ENCODE data around the gene MT1M. TPM values are rescaled to one million over a fixed set of nuclear protein-coding genes. Genes with fewer than 3 reads are reported as not detected.

MT1M gene
- total RNA-seq, 4 donors from 2014 or later, result 3.7 to 74.9 (median 14.9) TPM

DNA sequence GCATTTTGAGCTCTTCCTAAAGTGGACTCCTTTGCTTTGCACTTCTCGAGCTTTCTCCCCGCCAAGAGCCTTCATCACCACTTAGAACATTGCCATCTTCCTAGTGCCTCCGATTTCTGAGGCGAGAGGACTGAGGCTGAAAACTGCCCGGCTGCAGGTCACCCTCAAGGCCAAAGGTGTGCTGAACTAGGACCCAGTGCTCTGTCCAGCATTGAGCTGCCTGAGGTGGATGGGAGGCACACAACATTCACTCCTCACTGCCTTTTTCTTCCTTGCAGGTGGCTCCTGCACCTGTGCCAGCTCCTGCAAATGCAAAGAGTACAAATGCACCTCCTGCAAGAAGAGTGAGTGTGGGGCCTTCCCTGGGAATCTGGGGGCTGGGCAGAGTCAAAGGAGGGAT is 11.4 kb downstream of the MT1M start:
- H3K27ac ChIP-seq (replicated peaks in 1 of 4), result no peak overlapping the region
- no peak for TF ChIP-seq EP300 (IDR thresholded peaks at IDR 0.05)
- TF ChIP-seq POLR2AphosphoS5 (IDR thresholded peaks at IDR 0.05), result no peak
- TF ChIP-seq, protein P1, sequence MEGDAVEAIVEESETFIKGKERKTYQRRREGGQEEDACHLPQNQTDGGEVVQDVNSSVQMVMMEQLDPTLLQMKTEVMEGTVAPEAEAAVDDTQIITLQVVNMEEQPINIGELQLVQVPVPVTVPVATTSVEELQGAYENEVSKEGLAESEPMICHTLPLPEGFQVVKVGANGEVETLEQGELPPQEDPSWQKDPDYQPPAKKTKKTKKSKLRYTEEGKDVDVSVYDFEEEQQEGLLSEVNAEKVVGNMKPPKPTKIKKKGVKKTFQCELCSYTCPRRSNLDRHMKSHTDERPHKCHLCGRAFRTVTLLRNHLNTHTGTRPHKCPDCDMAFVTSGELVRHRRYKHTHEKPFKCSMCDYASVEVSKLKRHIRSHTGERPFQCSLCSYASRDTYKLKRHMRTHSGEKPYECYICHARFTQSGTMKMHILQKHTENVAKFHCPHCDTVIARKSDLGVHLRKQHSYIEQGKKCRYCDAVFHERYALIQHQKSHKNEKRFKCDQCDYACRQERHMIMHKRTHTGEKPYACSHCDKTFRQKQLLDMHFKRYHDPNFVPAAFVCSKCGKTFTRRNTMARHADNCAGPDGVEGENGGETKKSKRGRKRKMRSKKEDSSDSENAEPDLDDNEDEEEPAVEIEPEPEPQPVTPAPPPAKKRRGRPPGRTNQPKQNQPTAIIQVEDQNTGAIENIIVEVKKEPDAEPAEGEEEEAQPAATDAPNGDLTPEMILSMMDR (IDR thresholded peaks at IDR 0.05), result no peak
- no peak for TF ChIP-seq POLR2A (IDR thresholded peaks at IDR 0.05; ENCODE audit: low read depth)
- WGBS, result 58% methylated on average over 5 of the region's 5 CpGs
- no peak for DNase-seq (ENCODE audit: extremely low spot score)
- H3K9me3 ChIP-seq, result no peaks in the 10 kb centered on the region
- peaks cover 0 to 98% (median 5%) of the 10 kb centered on the region in 4 donors for H3K27me3 ChIP-seq
- peaks cover 5 to 23% (median 19%) of the 10 kb centered on the region in 4 donors for H3K4me1 ChIP-seq
- peak overlapping the region; percentile 38 to 55 (median 42) for H3K4me3 ChIP-seq
- no peaks in the 10 kb centered on the region for H3K36me3 ChIP-seq
- intact Hi-C loops (cut with DNase I), result no loop called here

DNA sequence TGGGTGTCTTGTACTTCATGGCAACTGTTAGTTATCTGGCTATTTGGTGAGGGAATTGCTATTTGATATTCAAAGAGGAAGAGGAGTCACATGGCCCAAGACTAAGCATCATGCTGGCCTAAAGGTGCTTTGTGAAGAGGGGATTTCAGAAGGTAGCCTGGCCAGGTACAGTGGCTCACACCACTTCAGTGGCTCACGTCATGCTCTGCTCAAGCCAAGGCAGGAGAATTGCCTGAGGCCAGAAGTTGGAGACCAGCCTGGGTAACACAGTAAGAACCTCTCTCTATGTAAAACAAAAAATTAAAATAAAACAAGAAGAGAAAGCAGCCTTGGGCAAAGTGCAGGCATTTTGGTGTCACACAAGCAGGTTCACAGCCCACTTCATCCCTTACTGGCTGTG is 12.9 kb downstream of the MT1M start:
- 89% methylated on average over 1 of the region's 1 CpG for WGBS
- H3K9me3 ChIP-seq, result no peaks in the 10 kb centered on the region
- H3K27me3 ChIP-seq, result peaks cover 0 to 90% (median 5%) of the 10 kb centered on the region in 4 donors
- H3K4me3 ChIP-seq, result no peak overlapping the region
- intact Hi-C loops (cut with DNase I), result no loop called here
- DNase-seq (ENCODE audit: extremely low spot score), result no peak
- H3K36me3 ChIP-seq, result no peaks in the 10 kb centered on the region
- peaks cover 0 to 21% (median 14%) of the 10 kb centered on the region in 4 donors for H3K4me1 ChIP-seq
- TF ChIP-seq POLR2A (IDR thresholded peaks at IDR 0.05; ENCODE audit: low read depth) (no peak), POLR2AphosphoS5 (IDR thresholded peaks at IDR 0.05) (no peak), EP300 (IDR thresholded peaks at IDR 0.05) (no peak)
- TF ChIP-seq, protein P1 (IDR thresholded peaks at IDR 0.05), result no peak
- no peak overlapping the region for H3K27ac ChIP-seq (replicated peaks in 1 of 4)

DNA sequence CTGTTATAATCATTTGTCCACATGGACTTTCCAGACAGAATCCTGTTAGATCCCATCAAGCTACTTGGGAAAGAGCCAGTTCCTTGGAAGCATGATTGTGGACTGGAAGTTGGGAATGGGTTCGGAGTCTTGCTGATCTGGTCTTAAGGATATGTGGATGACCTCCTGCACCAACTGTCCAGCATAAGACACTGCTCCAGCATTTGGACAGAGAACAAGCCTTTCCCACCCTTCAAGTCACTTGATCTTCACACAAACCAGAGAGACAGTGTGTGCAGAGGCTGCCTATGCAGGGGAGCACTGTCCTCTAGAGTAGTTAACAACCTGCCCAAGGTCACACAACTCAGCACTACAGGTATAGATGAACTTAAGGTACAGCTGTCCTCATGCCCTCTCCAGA is 13.4 kb downstream of the MT1M start:
- Histone ChIP-seq H3K27ac (replicated peaks in 1 of 4) (no peak overlapping the region), H3K4me3 (no peak overlapping the region), H3K27me3 (peaks cover 0 to 88% (median 5%) of the 10 kb centered on the region in 4 donors), H3K36me3 (no peaks in the 10 kb centered on the region), H3K4me1 (peaks cover 0 to 20% (median 14%) of the 10 kb centered on the region in 4 donors), H3K9me3 (no peaks in the 10 kb centered on the region)
- 10% methylated on average over 1 of the region's 1 CpG for WGBS
- intact Hi-C loops (cut with DNase I), result no loop called here
- no peak for DNase-seq (ENCODE audit: extremely low spot score)
- TF ChIP-seq EP300 (IDR thresholded peaks at IDR 0.05) (no peak), POLR2AphosphoS5 (IDR thresholded peaks at IDR 0.05) (no peak), POLR2A (IDR thresholded peaks at IDR 0.05; ENCODE audit: low read depth) (no peak)
- TF ChIP-seq, protein P1 (IDR thresholded peaks at IDR 0.05), result no peak

DNA sequence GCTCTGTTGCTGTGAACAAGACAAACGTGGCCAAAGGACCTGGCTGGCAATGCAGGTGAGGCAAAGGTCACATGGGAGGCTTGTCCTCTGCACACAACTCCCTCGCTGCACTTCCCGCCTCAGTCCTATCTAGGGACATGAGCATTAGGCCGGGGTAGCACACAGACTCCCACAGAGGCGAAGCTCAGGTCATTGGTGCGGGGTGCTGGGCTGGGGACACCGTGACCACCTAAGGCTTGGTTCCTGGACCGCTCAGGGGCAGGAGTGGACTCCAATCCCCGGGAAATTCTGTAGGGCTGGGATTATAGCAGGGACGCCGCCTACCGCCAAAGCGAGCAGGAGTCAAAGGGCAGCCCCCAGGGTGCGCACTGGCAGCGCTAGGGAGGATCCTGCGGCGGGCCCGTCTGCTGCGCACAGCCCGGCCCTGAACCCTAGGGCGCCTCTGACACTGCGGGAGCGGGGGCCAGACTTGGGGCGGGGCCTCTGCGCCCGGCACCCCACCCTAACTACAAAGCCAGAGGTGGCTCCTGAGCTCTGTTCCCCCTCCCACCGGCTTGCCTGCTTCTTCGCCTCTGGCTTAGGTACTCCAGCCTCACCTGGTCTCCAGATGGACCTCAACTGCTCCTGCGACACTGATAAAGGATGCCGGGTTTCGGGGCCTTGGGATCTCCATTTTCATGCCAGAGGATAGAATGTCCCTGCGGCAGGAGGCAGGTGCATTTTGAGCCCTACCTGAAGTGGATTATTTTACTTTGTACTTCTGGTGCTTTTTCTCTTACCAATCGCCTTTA is 15.4 kb downstream of the MT1M start:
- H3K27ac ChIP-seq (replicated peaks in 1 of 4), result no peak overlapping the region
- peaks cover 0 to 15% (median 12%) of the 10 kb centered on the region in 4 donors for H3K4me1 ChIP-seq
- no peak overlapping the region for H3K4me3 ChIP-seq
- no peak for DNase-seq (ENCODE audit: extremely low spot score)
- intact Hi-C loops (cut with DNase I), result no loop called here
- WGBS, result 47% methylated on average over 10 of the region's 33 CpGs
- TF ChIP-seq EP300 (IDR thresholded peaks at IDR 0.05) (no peak), POLR2A (IDR thresholded peaks at IDR 0.05; ENCODE audit: low read depth) (no peak), POLR2AphosphoS5 (IDR thresholded peaks at IDR 0.05) (no peak)
- TF ChIP-seq, protein P1 (IDR thresholded peaks at IDR 0.05), result no peak
- H3K27me3 ChIP-seq, result peaks cover 0 to 81% (median 5%) of the 10 kb centered on the region in 4 donors
- H3K36me3 ChIP-seq, result no peaks in the 10 kb centered on the region
- H3K9me3 ChIP-seq, result no peaks in the 10 kb centered on the region

Data from esophagus muscularis mucosa (tissue), 4 donors.